H9 (cell line): ENCODE measurements around the gene HDDC2. TPM values are rescaled to one million over a fixed set of nuclear protein-coding genes. Genes with fewer than 3 reads are reported as not detected.

Experiments used
- DNase-seq: peaks from one replicate; pipeline ENCODE4 v3.0.0-alpha.2; 2017
- H2AFZ ChIP-seq: one replicate; pipeline ENCODE4 v1.6.1; 2013; ENCODE audit warnings: mild to moderate bottlenecking, low read length, control low read depth, moderate library complexity
- H2AK5ac ChIP-seq: 2 replicates; pipeline ENCODE4 v1.6.1; 2013; ENCODE audit warnings: low read length, control low read depth, mixed read lengths; ENCODE audit not compliant: insufficient read length
- H2BK120ac ChIP-seq: one replicate; pipeline ENCODE4 v1.6.1; 2013; ENCODE audit warnings: low read depth, mild to moderate bottlenecking, low read length, control low read depth, inconsistent platforms; ENCODE audit not compliant: poor library complexity, severe bottlenecking
- H2BK12ac ChIP-seq: 2 replicates; pipeline ENCODE4 v1.6.1; 2013; ENCODE audit warnings: low read length, control low read depth, mixed read lengths, low read depth; ENCODE audit not compliant: insufficient read length
- H2BK15ac ChIP-seq: 2 replicates; pipeline ENCODE4 v1.6.1; 2013; ENCODE audit warnings: low read depth, low read length, control low read depth
- H2BK20ac ChIP-seq: one replicate; pipeline ENCODE4 v1.6.1; 2013; ENCODE audit warnings: low read depth, mild to moderate bottlenecking, low read length, control low read depth, inconsistent platforms; ENCODE audit not compliant: poor library complexity, severe bottlenecking
- H2BK5ac ChIP-seq: 2 replicates; pipeline ENCODE4 v1.6.1; 2013; ENCODE audit warnings: low read length, control low read depth, mixed read lengths; ENCODE audit not compliant: insufficient read length
- H3K14ac ChIP-seq: 2 replicates; pipeline ENCODE4 v1.6.1; 2013; ENCODE audit warnings: low read length, control low read depth; ENCODE audit not compliant: insufficient read depth
- H3K18ac ChIP-seq: 2 replicates; pipeline ENCODE4 v1.6.1; 2013; ENCODE audit warnings: low read depth, mild to moderate bottlenecking, mixed read lengths, low read length, control low read depth; ENCODE audit not compliant: insufficient read length
- H3K23ac ChIP-seq: 2 replicates; pipeline ENCODE4 v1.6.1; 2013; ENCODE audit warnings: low read length, control low read depth, mixed read lengths, low read depth; ENCODE audit not compliant: insufficient read length
- H3K23me2 ChIP-seq: 2 replicates; pipeline ENCODE4 v1.6.1; 2013; ENCODE audit warnings: low read depth, mild to moderate bottlenecking, mixed read lengths, low read length, control low read depth; ENCODE audit not compliant: insufficient read length, poor library complexity, severe bottlenecking
- H3K27ac ChIP-seq: 2 replicates; pipeline ENCODE4 v1.5.1; 2013; ENCODE audit warnings: low read length, control low read depth, mixed read lengths, low read depth; ENCODE audit not compliant: insufficient read length
- H3K27me3 ChIP-seq: 2 replicates; pipeline ENCODE4 v1.6.1; 2013; ENCODE audit warnings: low read length, control low read depth, inconsistent platforms; ENCODE audit not compliant: insufficient read depth
- H3K4ac ChIP-seq: 2 replicates; pipeline ENCODE4 v1.6.1; 2013; ENCODE audit warnings: low read depth, mild to moderate bottlenecking, control low read depth, inconsistent platforms, low read length, moderate library complexity
- H3K4me1 ChIP-seq: 2 replicates; pipeline ENCODE4 v1.6.1; 2013; ENCODE audit warnings: low read length, control low read depth, inconsistent platforms; ENCODE audit not compliant: insufficient read depth
- H3K4me2 ChIP-seq: 2 replicates; pipeline ENCODE4 v1.6.1; 2013; ENCODE audit warnings: low read length, control low read depth, mixed read lengths; ENCODE audit not compliant: insufficient read length, insufficient read depth
- H3K56ac ChIP-seq: 2 replicates; pipeline ENCODE4 v1.6.1; 2013; ENCODE audit warnings: low read depth, mild to moderate bottlenecking, mixed read lengths, low read length, control low read depth; ENCODE audit not compliant: insufficient read length
- H3K79me1 ChIP-seq: 2 replicates; pipeline ENCODE4 v1.6.1; 2013; ENCODE audit warnings: low read depth, mild to moderate bottlenecking, moderate library complexity, low read length, control low read depth, inconsistent platforms; ENCODE audit not compliant: insufficient read depth, poor library complexity, severe bottlenecking
- H3K79me2 ChIP-seq: 2 replicates; pipeline ENCODE4 v1.6.1; 2013; ENCODE audit warnings: low read length, control low read depth, inconsistent platforms; ENCODE audit not compliant: insufficient read depth
- H3K9ac ChIP-seq: 2 replicates; pipeline ENCODE4 v1.6.1; 2013; ENCODE audit warnings: low read length, control low read depth, mixed read lengths; ENCODE audit not compliant: insufficient read length; ENCODE audit errors: extremely low read depth
- H3K9me3 ChIP-seq: one replicate; pipeline ENCODE4 v1.6.1; 2013; ENCODE audit warnings: low read depth, low read length, inconsistent platforms; ENCODE audit not compliant: control insufficient read depth
- H3T11ph ChIP-seq: one replicate; pipeline ENCODE4 v1.6.1; 2013; ENCODE audit warnings: mild to moderate bottlenecking, low read length, control low read depth, inconsistent platforms
- H4K20me1 ChIP-seq: one replicate; pipeline ENCODE4 v1.6.1; 2013; ENCODE audit not compliant: control insufficient read depth, insufficient read length, insufficient read depth
- H4K5ac ChIP-seq: 2 replicates; pipeline ENCODE4 v1.6.1; 2013; ENCODE audit warnings: low read depth, mild to moderate bottlenecking, mixed read lengths, low read length, control low read depth; ENCODE audit not compliant: insufficient read length
- H4K8ac ChIP-seq: replicated peaks from 2 replicates; pipeline ENCODE4 v1.6.1; 2013; ENCODE audit warnings: low read length, control low read depth, mixed read lengths, low read depth; ENCODE audit not compliant: insufficient read length
- H4K91ac ChIP-seq: 2 replicates; pipeline ENCODE4 v1.6.1; 2013; ENCODE audit warnings: low read depth, mild to moderate bottlenecking, moderate library complexity, mixed read lengths, low read length, control low read depth; ENCODE audit not compliant: insufficient read length
- H3K27ac Mint-ChIP-seq, 3 experiments: 2 replicates in 2 of 3; 3 replicates in 1 of 3; pipeline ENCODE4 v1.8.0; 2020 to 2021; ENCODE audit warnings: mixed read lengths in 3 of 3, mild to moderate bottlenecking in 1 of 3, moderate library complexity in 1 of 3
- H3K27me3 Mint-ChIP-seq: 2 replicates; pipeline ENCODE4 v1.8.0; 2021; ENCODE audit warnings: low read depth, mild to moderate bottlenecking, moderate library complexity, mixed read lengths
- H3K36me3 Mint-ChIP-seq, 3 experiments: 2 replicates in 2 of 3; 3 replicates in 1 of 3; pipeline ENCODE4 v1.8.0; 2020 to 2021; ENCODE audit warnings: low read depth in 3 of 3, mixed read lengths in 3 of 3; ENCODE audit not compliant: insufficient read depth in 1 of 3
- H3K4me1 Mint-ChIP-seq, 2 experiments: 2 replicates each; pipeline ENCODE4 v1.8.0; 2020; ENCODE audit warnings: mixed read lengths in 2 of 2
- H3K4me3 Mint-ChIP-seq, 2 experiments: 2 replicates in 1 of 2; 3 replicates in 1 of 2; pipeline ENCODE4 v1.8.0; 2020 to 2021; ENCODE audit warnings: mild to moderate bottlenecking in 2 of 2, mixed read lengths in 2 of 2, moderate library complexity in 1 of 2
- H3K9me3 Mint-ChIP-seq, 2 experiments: 2 replicates in 1 of 2; 3 replicates in 1 of 2; pipeline ENCODE4 v1.8.0; 2020; ENCODE audit warnings: mild to moderate bottlenecking in 2 of 2, mixed read lengths in 2 of 2, moderate library complexity in 1 of 2
- CTCF ChIP-seq: fragments of 200-600 bp; sonication (generic); conservative IDR thresholded peaks from 3 replicates; pipeline ENCODE4 v1.8.0; 2021; ENCODE audit warnings: antibody characterized with exemption, mild to moderate bottlenecking
- total RNA-seq: library from RNA; stranded (reverse); gene quantifications from 2 replicates; pipeline ENCODE4 v1.2.1, GENCODE V29; 2021

The HDDC2 gene
- total RNA-seq, 1 experiment from 2014 or later, result 77.8 TPM

GRCh38 chr6:125338381-125338780 lies 36.6 kb upstream of the HDDC2 start:
- Histone ChIP-seq H2BK20ac (no peak overlapping the region), H3K9ac (no peak overlapping the region), H3K4me1 (no peaks in the 10 kb centered on the region), H3K27ac (no peak overlapping the region), H3K4ac (no peak overlapping the region), H4K91ac (no peak overlapping the region), H3K9me3 (no peaks in the 10 kb centered on the region), H4K8ac (no peak overlapping the region), H3K79me2 (no peaks in the 10 kb centered on the region), H3K56ac (no peak overlapping the region), H4K5ac (no peak overlapping the region), H2AK5ac (no peak overlapping the region), H4K20me1 (no peaks in the 10 kb centered on the region), H3T11ph (no peak overlapping the region), H3K79me1 (no peaks in the 10 kb centered on the region), H2BK15ac (no peak overlapping the region), H2AFZ (no peak overlapping the region), H3K23ac (no peak overlapping the region), H3K14ac (no peak overlapping the region), H3K23me2 (no peaks in the 10 kb centered on the region), H3K18ac (no peak overlapping the region), H3K27me3 (no peaks in the 10 kb centered on the region), H3K4me2 (no peak overlapping the region), H2BK5ac (no peak overlapping the region), H2BK12ac (no peak overlapping the region), H2BK120ac (no peak overlapping the region)
- H3K4me1 Mint-ChIP-seq, result no peaks in the 10 kb centered on the region
- peaks cover 0 to 3% (median 0%) of the 10 kb centered on the region in 3 experiments; a peak in 1 of 7 replicates for H3K36me3 Mint-ChIP-seq
- no peak overlapping the region for H3K27ac Mint-ChIP-seq
- H3K9me3 Mint-ChIP-seq, result 0 out of 5 replicates have a peak, but pooled peaks cover 0 to 4% of the 10 kb centered on the region in 2 experiments
- no peak overlapping the region for H3K4me3 Mint-ChIP-seq
- H3K27me3 Mint-ChIP-seq, result no peaks in the 10 kb centered on the region
- no peak for DNase-seq
- TF ChIP-seq CTCF, result no peak
